Amniotic epithelial cell (primary cell): ENCODE results near the gene ARL4A.

Experiments used
- DNase-seq: peaks from one replicate; pipeline ENCODE4 v3.0.0-alpha.2; 2010; ENCODE audit warnings: low read depth

ARL4A gene

GRCh38 chr7:12726908-12727307 lies 39.5 kb downstream of the ARL4A start:
- DNase-seq, result no peak

GRCh38 chr7:12727455-12728191 lies 40.2 kb downstream of the ARL4A start:
- DNase-seq, result no peak

GRCh38 chr7:12728192-12728538 lies 40.7 kb downstream of the ARL4A start:
- no peak for DNase-seq

- DNase-seq, result no peak
These were observed 41.7 kb downstream of the ARL4A start for GRCh38 chr7:12729112-12729511.

- DNase-seq, result no peak
These were observed 43.1 kb downstream of the ARL4A start for GRCh38 chr7:12730523-12730922.

- peak; percentile 44 for DNase-seq
These were observed 43.8 kb downstream of the ARL4A start for GRCh38 chr7:12731214-12731656.

GRCh38 chr7:12731775-12732174 lies 44.3 kb downstream of the ARL4A start:
- DNase-seq, result no peak

- no peak for DNase-seq
These were observed 45.0 kb downstream of the ARL4A start for GRCh38 chr7:12732428-12732827.

GRCh38 chr7:12735923-12736322 lies 48.5 kb downstream of the ARL4A start:
- DNase-seq, result no peak

- no peak for DNase-seq
These were observed 49.9 kb downstream of the ARL4A start for GRCh38 chr7:12737373-12737772.

GRCh38 chr7:12737836-12738235 lies 50.4 kb downstream of the ARL4A start:
- DNase-seq, result no peak

- no peak for DNase-seq
These were observed 51.2 kb downstream of the ARL4A start for GRCh38 chr7:12738665-12739064.
